Ectodermal cell (in vitro differentiated cells): ENCODE measurements around the gene NFE2L2.
"Not testable (repeated sequence)": the region's sequence is repeated elsewhere in the genome, so short reads cannot be mapped to it uniquely, and the experiment has no call there.

Experiments
- H3K27ac ChIP-seq: 2 replicates; pipeline ENCODE4 v1.7.0; 2013; ENCODE audit warnings: mild to moderate bottlenecking, low read depth, low read length; ENCODE audit not compliant: insufficient read depth, poor library complexity, severe bottlenecking
- H3K27me3 ChIP-seq: 2 replicates; pipeline ENCODE4 v1.7.0; 2013; ENCODE audit warnings: mild to moderate bottlenecking, low read length; ENCODE audit not compliant: insufficient read depth, control insufficient read depth, poor library complexity, severe bottlenecking
- H3K36me3 ChIP-seq: one replicate; pipeline ENCODE4 v1.7.0; 2013; ENCODE audit warnings: low read length; ENCODE audit not compliant: control insufficient read depth, insufficient read depth
- H3K4me1 ChIP-seq: one replicate; pipeline ENCODE4 v1.7.0; 2013; ENCODE audit warnings: low read length; ENCODE audit not compliant: control insufficient read depth, insufficient read depth
- H3K4me3 ChIP-seq: 2 replicates; pipeline ENCODE4 v1.7.0; 2013; ENCODE audit warnings: low read depth, low read length, control low read depth; ENCODE audit not compliant: insufficient read depth
- H3K9me3 ChIP-seq: 2 replicates; pipeline ENCODE4 v1.7.0; 2013; ENCODE audit warnings: mild to moderate bottlenecking, low read length, moderate library complexity; ENCODE audit not compliant: control insufficient read depth
- WGBS, 2 experiments: methylation state at CpG; one replicate each; pipeline ENCODE4 v1.1.7; 2013; ENCODE audit warnings: missing lambda C conversion rate in 2 of 2; 5-methylcytosine and 5-hydroxymethylcytosine counted together

Gene NFE2L2

GRCh38 chr2:177266955-177267354 lies 2.4 kb upstream of the NFE2L2 start:
- 91 to 94% methylated on average over 8 of the region's 8 CpGs for WGBS, 2 experiments
- H3K27ac ChIP-seq = not testable (repeated sequence)

GRCh38 chr2:177265824-177266817 lies 1.6 kb upstream of the NFE2L2 start:
- Histone ChIP-seq H3K27me3 (no peaks in the 10 kb centered on the region), H3K9me3 (no peaks in the 10 kb centered on the region), H3K27ac (no peak overlapping the region), H3K4me1 (peaks cover 3% of the 10 kb centered on the region), H3K36me3 (no peaks in the 10 kb centered on the region), H3K4me3 (no peak overlapping the region)
- 74 to 85% methylated on average over 1 to 2 of the region's 4 CpGs for WGBS, 2 experiments

More at GRCh38 chr2:177266955-177267354, 2.4 kb upstream of the NFE2L2 start:
- not testable (repeated sequence) for H3K27me3 ChIP-seq, H3K4me3 ChIP-seq, H3K9me3 ChIP-seq, H3K36me3 ChIP-seq, H3K4me1 ChIP-seq

- 0% methylated on average over 61 of the region's 61 CpGs for WGBS, 2 experiments
- peak overlapping the region; percentile 94 for H3K27ac ChIP-seq
- peaks cover 3% of the 10 kb centered on the region for H3K4me1 ChIP-seq
- no peaks in the 10 kb centered on the region for H3K36me3 ChIP-seq
- no peaks in the 10 kb centered on the region for H3K9me3 ChIP-seq
- H3K27me3 ChIP-seq = no peaks in the 10 kb centered on the region
- H3K4me3 ChIP-seq = peak overlapping the region; percentile 83
Measured at GRCh38 chr2:177264209-177264692, 276 bp downstream of the NFE2L2 start.

- H3K4me3 ChIP-seq = peak overlapping the region; percentile 83
- H3K4me1 ChIP-seq = peaks cover 3% of the 10 kb centered on the region
- peak overlapping the region; percentile 94 for H3K27ac ChIP-seq
- H3K9me3 ChIP-seq = no peaks in the 10 kb centered on the region
- 0% methylated on average over 81 of the region's 81 CpGs for WGBS, 2 experiments
- H3K27me3 ChIP-seq = no peaks in the 10 kb centered on the region
- no peaks in the 10 kb centered on the region for H3K36me3 ChIP-seq
Measured at GRCh38 chr2:177263451-177264208, 897 bp downstream of the NFE2L2 start.

- no peaks in the 10 kb centered on the region for H3K27me3 ChIP-seq
- no peaks in the 10 kb centered on the region for H3K9me3 ChIP-seq
- H3K27ac ChIP-seq = peak overlapping the region; percentile 94
- peaks cover 3% of the 10 kb centered on the region for H3K4me1 ChIP-seq
- no peaks in the 10 kb centered on the region for H3K36me3 ChIP-seq
- peak overlapping the region; percentile 83 for H3K4me3 ChIP-seq
- 15 to 16% methylated on average over 4 to 6 of the region's 6 CpGs for WGBS, 2 experiments
Measured at GRCh38 chr2:177262958-177263450, 1.5 kb downstream of the NFE2L2 start.

- Histone ChIP-seq H3K27me3 (no peaks in the 10 kb centered on the region), H3K9me3 (no peaks in the 10 kb centered on the region), H3K27ac (no peak overlapping the region), H3K4me3 (no peak overlapping the region), H3K4me1 (peaks cover 3% of the 10 kb centered on the region), H3K36me3 (no peaks in the 10 kb centered on the region)
- WGBS, 2 experiments = 90 to 94% methylated on average over 2 of the region's 2 CpGs
Measured at GRCh38 chr2:177262092-177262491, 2.4 kb downstream of the NFE2L2 start.

GRCh38 chr2:177261116-177262060 lies 3.1 kb downstream of the NFE2L2 start:
- Histone ChIP-seq H3K36me3 (no peaks in the 10 kb centered on the region), H3K27me3 (no peaks in the 10 kb centered on the region), H3K27ac (no peak overlapping the region), H3K4me1 (peaks cover 3% of the 10 kb centered on the region), H3K9me3 (no peaks in the 10 kb centered on the region), H3K4me3 (no peak overlapping the region)
- WGBS, 2 experiments = 55 to 85% methylated on average over 4 to 5 of the region's 5 CpGs

GRCh38 chr2:177260379-177260778 lies 4.1 kb downstream of the NFE2L2 start:
- Histone ChIP-seq H3K27me3 (no peaks in the 10 kb centered on the region), H3K9me3 (no peaks in the 10 kb centered on the region), H3K4me3 (no peak overlapping the region), H3K36me3 (no peaks in the 10 kb centered on the region), H3K4me1 (peaks cover 3% of the 10 kb centered on the region), H3K27ac (no peak overlapping the region)
- 92 to 100% methylated on average over 1 of the region's 1 CpG for WGBS, 2 experiments

- H3K4me1 ChIP-seq = peaks cover 5% of the 10 kb centered on the region
- no peaks in the 10 kb centered on the region for H3K36me3 ChIP-seq
- WGBS, 2 experiments = 96 to 100% methylated on average over 2 of the region's 2 CpGs
- H3K4me3 ChIP-seq = no peak overlapping the region
- no peaks in the 10 kb centered on the region for H3K27me3 ChIP-seq
- no peaks in the 10 kb centered on the region for H3K9me3 ChIP-seq
- no peak overlapping the region for H3K27ac ChIP-seq
Measured at GRCh38 chr2:177258059-177258458, 6.5 kb downstream of the NFE2L2 start.
